ENCODE measurements around the gene MAPK8.

The MAPK8 gene

DNA sequence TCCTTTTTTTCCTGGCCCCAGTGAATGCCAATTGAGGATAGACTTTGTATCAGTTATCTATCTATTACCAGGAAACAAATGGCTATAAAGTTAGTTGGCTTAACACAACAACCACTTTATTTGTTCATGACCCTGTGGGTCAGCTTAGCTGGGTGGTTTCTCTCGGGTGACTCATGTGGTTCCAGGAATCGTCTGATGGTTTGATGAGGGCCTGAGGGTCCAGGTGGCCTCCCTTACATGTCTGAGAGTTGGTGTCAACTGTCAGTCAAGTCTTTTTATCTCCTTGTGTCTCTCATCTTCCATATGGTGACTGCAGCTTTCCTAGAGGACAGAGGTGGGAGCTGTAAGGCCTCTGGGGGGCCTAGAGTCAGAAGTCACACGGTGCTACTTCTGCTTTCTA, 15.3 kb upstream of the MAPK8 start:
- H3K4me3 ChIP-seq (ENCODE audit: low read length): no peak overlapping the region
- TF ChIP-seq CTCF (conservative IDR thresholded peaks at IDR 0.05; ENCODE audit: low read depth, low read length): no peak
- no peak for DNase-seq (ENCODE audit: low read depth)

DNA sequence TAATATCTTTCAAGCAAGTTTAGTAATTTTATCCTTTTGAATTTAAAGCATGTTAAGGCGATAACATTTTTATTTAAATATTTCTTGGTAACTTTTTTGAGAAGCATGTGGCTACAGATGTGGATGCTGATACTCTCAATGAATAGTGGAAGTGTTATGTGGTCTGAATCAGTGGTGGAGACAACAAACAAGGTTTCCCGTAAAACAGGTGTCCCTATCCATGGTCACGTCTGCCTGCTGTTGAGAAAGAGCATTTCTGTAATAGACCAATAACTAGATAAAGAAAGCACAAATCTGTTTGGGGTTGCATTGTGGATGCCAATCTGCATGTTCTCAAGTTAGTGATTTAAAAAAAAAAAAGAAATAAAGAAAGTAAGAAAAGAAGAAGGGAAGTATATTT, 13.9 kb upstream of the MAPK8 start:
- no peak for DNase-seq (ENCODE audit: low read depth)
- H3K4me3 ChIP-seq (ENCODE audit: low read length): no peak overlapping the region
- TF ChIP-seq CTCF (conservative IDR thresholded peaks at IDR 0.05; ENCODE audit: low read depth, low read length): no peak

DNA sequence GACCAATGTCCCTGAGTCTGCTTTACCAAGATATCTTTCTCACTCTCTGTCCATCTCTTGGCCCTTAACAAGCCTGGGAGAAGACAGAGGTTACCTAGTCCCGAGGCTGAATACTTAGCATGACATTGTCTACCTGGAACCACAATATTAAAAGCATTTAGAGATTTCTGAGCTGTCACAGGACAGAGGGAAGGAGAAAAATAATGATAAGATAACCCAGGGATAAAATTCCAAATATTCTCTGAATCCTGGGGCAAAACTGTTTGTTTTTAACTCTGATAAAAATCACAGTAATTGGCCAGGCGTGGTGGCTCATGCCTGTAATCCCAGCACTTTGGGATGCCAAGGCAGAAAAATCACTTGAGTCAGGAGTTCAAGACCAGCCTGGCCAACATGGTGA, 12.0 kb upstream of the MAPK8 start:
- H3K4me3 ChIP-seq (ENCODE audit: low read length): no peak overlapping the region
- no peak for TF ChIP-seq CTCF (conservative IDR thresholded peaks at IDR 0.05; ENCODE audit: low read depth, low read length)
- DNase-seq (ENCODE audit: low read depth): no peak

GRCh38 chr10:48296576-48297098, 9.8 kb upstream of the MAPK8 start:
- no peak for TF ChIP-seq CTCF (conservative IDR thresholded peaks at IDR 0.05; ENCODE audit: low read depth, low read length)
- no peak for DNase-seq (ENCODE audit: low read depth)
- no peak overlapping the region for H3K4me3 ChIP-seq (ENCODE audit: low read length)

GRCh38 chr10:48299066-48299465, 7.4 kb upstream of the MAPK8 start:
- no peak for TF ChIP-seq CTCF (conservative IDR thresholded peaks at IDR 0.05; ENCODE audit: low read depth, low read length)
- no peak for DNase-seq (ENCODE audit: low read depth)
- H3K4me3 ChIP-seq (ENCODE audit: low read length): no peak overlapping the region

- no peak for DNase-seq (ENCODE audit: low read depth)
- H3K4me3 ChIP-seq (ENCODE audit: low read length): no peak overlapping the region
- TF ChIP-seq CTCF (conservative IDR thresholded peaks at IDR 0.05; ENCODE audit: low read depth, low read length): no peak
These were observed 6.8 kb upstream of the MAPK8 start for GRCh38 chr10:48299692-48300091.

DNA sequence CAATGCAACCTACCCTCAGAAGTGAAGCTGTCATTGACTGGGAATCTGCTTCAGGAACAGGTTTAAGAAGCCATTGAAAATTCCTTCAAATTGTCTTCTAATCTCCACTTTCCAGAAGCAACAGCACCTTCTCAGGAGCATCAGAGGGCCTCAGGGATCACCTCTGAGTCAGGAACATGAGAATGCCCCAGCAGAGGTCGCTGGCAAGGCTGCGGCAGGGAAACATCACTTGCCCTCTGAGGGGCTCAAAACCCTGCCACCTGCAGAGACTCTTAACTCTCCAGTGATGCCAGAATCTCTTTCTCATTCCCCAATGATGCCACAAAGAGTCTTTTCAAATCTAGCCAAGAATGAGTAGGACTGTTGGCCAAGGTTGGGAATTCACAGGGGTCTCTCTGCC, 5.9 kb upstream of the MAPK8 start:
- H3K4me3 ChIP-seq (ENCODE audit: low read length): no peak overlapping the region
- no peak for TF ChIP-seq CTCF (conservative IDR thresholded peaks at IDR 0.05; ENCODE audit: low read depth, low read length)
- DNase-seq (ENCODE audit: low read depth): no peak
